SK-N-SH treated with all-trans-retinoic acid at 6 μM for 48 hours (cell line): ENCODE measurements around the gene LSM3.

Source experiments
- ATAC-seq: fragments of 200-7000 bp; cut with Tn5 transposase; 3 replicates; pipeline ENCODE4 v1.9.1; 2020; ENCODE audit warnings: mild to moderate bottlenecking, moderate library complexity
- ARNTL ChIP-seq: fragments of 450-650 bp; formaldehyde crosslinking; IDR thresholded peaks from 2 replicates; pipeline ENCODE4 v1.5.0; 2020; ENCODE audit warnings: low read depth, mild to moderate bottlenecking, moderate library complexity, borderline replicate concordance
- ESRRG ChIP-seq: fragments of 250-450 bp; sonication (Bioruptor Pico); IDR thresholded peaks from 2 replicates; pipeline ENCODE4 v1.6.1; 2021; ENCODE audit warnings: mild to moderate bottlenecking
- GLIS3 ChIP-seq: fragments of 250-450 bp; sonication (Bioruptor Pico); IDR thresholded peaks from 2 replicates; pipeline ENCODE4 v1.5.0; 2020; ENCODE audit warnings: mild to moderate bottlenecking, moderate library complexity
- ISL1 ChIP-seq: fragments of 250-450 bp; sonication (Bioruptor Pico); IDR thresholded peaks from 2 replicates; pipeline ENCODE4 v2.1.2; 2022; ENCODE audit warnings: mild to moderate bottlenecking, moderate library complexity
- OSR1 ChIP-seq: fragments of 250-450 bp; sonication (Bioruptor Pico); IDR thresholded peaks from 2 replicates; pipeline ENCODE4 v1.8.0; 2022; ENCODE audit warnings: moderate library complexity, mild to moderate bottlenecking, inconsistent platforms
- PATZ1 ChIP-seq: fragments of 250-450 bp; sonication (Bioruptor Pico); IDR thresholded peaks from 2 replicates; pipeline ENCODE4 v1.8.0; 2020; ENCODE audit warnings: mild to moderate bottlenecking, moderate library complexity, borderline replicate concordance
- PPARA ChIP-seq: fragments of 250-450 bp; sonication (Bioruptor Pico); IDR thresholded peaks from 2 replicates; pipeline ENCODE4 v1.5.0; 2020; ENCODE audit warnings: mild to moderate bottlenecking, borderline replicate concordance
- RARB ChIP-seq: fragments of 250-450 bp; sonication (Bioruptor Pico); IDR thresholded peaks from 2 replicates; pipeline ENCODE4 v1.8.0; 2021; ENCODE audit warnings: mild to moderate bottlenecking, moderate library complexity
- SNAI2 ChIP-seq: fragments of 250-450 bp; sonication (Bioruptor Pico); IDR thresholded peaks from 2 replicates; pipeline ENCODE4 v1.5.0; 2020; ENCODE audit warnings: mild to moderate bottlenecking, moderate library complexity
- TCF4 ChIP-seq: fragments of 250-450 bp; sonication (Bioruptor Pico); IDR thresholded peaks from 2 replicates; pipeline ENCODE4 v1.8.0; 2021; ENCODE audit warnings: mild to moderate bottlenecking, moderate library complexity, borderline replicate concordance
- TOX ChIP-seq: fragments of 250-450 bp; sonication (Bioruptor Pico); IDR thresholded peaks from 2 replicates; pipeline ENCODE4 v1.8.0; 2021; ENCODE audit warnings: mild to moderate bottlenecking, moderate library complexity, borderline replicate concordance
- TSHZ2 ChIP-seq: fragments of 250-450 bp; sonication (Bioruptor Pico); IDR thresholded peaks from 2 replicates; pipeline ENCODE4 v1.5.0; 2020; ENCODE audit warnings: mild to moderate bottlenecking, moderate library complexity
- ZFP3 ChIP-seq: fragments of 250-450 bp; sonication (Bioruptor Pico); IDR thresholded peaks from 2 replicates; pipeline ENCODE4 v1.5.0; 2020; ENCODE audit warnings: mild to moderate bottlenecking, moderate library complexity
- ZFP30 ChIP-seq: fragments of 450-650 bp; formaldehyde crosslinking; IDR thresholded peaks from 2 replicates; pipeline ENCODE4 v1.5.0; 2022; ENCODE audit warnings: mild to moderate bottlenecking, moderate library complexity
- ZNF565 ChIP-seq: fragments of 450-650 bp; formaldehyde crosslinking; conservative IDR thresholded peaks from 2 replicates; pipeline ENCODE4 v1.5.0; 2020; ENCODE audit warnings: low read depth, mild to moderate bottlenecking, moderate library complexity
- ZNF70 ChIP-seq: fragments of 450-650 bp; formaldehyde crosslinking; IDR thresholded peaks from 2 replicates; pipeline ENCODE4 v1.5.0; 2020; ENCODE audit warnings: mild to moderate bottlenecking, moderate library complexity
- ZNF8 ChIP-seq: fragments of 450-650 bp; formaldehyde crosslinking; IDR thresholded peaks from 2 replicates; pipeline ENCODE4 v1.5.0; 2020; ENCODE audit warnings: mild to moderate bottlenecking, moderate library complexity
- TF ChIP-seq, protein P1 (sequence below): fragments of 250-450 bp; sonication (Bioruptor Pico); IDR thresholded peaks from 2 replicates; pipeline ENCODE4 v1.5.1; 2021; ENCODE audit warnings: mild to moderate bottlenecking, moderate library complexity
- TF ChIP-seq, protein P2 (sequence below): fragments of 250-450 bp; sonication (Bioruptor Pico); IDR thresholded peaks from 2 replicates; pipeline ENCODE4 v1.5.1; 2020; ENCODE audit warnings: low read depth, mild to moderate bottlenecking, moderate library complexity

LSM3 gene

DNA sequence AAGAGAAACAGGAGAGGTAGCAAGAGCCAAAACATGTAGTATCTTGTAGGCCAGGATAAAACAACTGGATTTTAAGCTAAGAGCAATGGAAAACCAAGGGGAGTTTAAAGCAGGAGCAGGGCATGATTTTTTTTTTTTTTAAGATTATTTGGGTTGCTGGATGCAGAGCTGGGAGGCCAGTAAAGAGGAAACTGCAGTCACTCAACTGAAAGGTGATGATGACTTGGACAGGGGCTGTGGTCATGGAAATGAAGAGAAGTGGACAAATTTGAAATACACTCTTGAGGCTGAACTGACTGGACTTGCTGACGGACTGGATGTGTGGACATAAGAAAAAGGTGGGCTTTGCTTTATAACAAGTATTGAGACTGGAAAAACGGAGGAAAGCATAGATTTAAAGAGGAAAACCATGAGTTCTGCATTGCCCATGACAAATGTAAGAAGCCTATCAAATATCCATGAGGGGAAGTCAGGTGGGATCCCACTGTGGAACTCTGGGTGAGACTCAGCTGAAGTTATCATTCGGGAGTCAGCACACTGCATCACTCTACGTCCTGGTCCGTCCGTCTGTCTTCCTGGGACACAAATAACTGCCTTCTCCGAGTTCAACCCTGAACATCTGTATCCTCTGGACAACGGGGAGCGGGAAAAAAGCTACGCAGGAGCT is 904 bp upstream of the LSM3 start (continued):
- no peak for TF ChIP-seq TCF4

DNA sequence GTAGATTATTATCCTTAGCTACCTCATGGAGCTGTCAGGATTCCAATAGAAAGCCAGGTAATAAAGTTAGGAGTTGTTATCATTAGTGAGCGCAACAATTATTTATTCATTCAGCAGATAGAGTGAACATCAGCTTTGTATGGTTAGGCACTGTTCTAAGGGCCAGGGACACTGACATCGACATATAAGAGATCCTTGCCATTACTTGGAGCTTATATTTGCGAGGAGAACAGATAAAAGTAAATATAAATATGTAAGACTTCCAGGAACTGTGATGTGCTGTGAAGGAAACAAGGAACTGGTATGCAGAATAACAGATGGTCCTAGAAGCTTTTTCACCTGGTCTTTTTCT is 473 bp downstream of the LSM3 start:
- no peak for ATAC-seq

GRCh38 chr3:14179795-14180194 is 1.2 kb downstream of the LSM3 start:
- TF ChIP-seq ZNF70 (no peak), RARB (no peak), ZFP3 (CRISPR knock-in tag) (no peak), SNAI2 (no peak), ISL1 (CRISPR knock-in tag) (no peak), ZNF8 (CRISPR knock-in tag) (no peak), PPARA (CRISPR knock-in tag) (no peak), TOX (CRISPR knock-in tag) (no peak), OSR1 (CRISPR knock-in tag) (no peak), ESRRG (CRISPR knock-in tag) (no peak), ARNTL (CRISPR knock-in tag) (no peak), ZNF565 (CRISPR knock-in tag) (no peak), ZFP30 (no peak)
- TF ChIP-seq, protein P1, sequence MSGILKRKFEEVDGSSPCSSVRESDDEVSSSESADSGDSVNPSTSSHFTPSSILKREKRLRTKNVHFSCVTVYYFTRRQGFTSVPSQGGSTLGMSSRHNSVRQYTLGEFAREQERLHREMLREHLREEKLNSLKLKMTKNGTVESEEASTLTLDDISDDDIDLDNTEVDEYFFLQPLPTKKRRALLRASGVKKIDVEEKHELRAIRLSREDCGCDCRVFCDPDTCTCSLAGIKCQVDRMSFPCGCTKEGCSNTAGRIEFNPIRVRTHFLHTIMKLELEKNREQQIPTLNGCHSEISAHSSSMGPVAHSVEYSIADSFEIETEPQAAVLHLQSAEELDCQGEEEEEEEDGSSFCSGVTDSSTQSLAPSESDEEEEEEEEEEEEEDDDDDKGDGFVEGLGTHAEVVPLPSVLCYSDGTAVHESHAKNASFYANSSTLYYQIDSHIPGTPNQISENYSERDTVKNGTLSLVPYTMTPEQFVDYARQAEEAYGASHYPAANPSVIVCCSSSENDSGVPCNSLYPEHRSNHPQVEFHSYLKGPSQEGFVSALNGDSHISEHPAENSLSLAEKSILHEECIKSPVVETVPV (CRISPR knock-in tag) = no peak
- TF ChIP-seq, protein P2, sequence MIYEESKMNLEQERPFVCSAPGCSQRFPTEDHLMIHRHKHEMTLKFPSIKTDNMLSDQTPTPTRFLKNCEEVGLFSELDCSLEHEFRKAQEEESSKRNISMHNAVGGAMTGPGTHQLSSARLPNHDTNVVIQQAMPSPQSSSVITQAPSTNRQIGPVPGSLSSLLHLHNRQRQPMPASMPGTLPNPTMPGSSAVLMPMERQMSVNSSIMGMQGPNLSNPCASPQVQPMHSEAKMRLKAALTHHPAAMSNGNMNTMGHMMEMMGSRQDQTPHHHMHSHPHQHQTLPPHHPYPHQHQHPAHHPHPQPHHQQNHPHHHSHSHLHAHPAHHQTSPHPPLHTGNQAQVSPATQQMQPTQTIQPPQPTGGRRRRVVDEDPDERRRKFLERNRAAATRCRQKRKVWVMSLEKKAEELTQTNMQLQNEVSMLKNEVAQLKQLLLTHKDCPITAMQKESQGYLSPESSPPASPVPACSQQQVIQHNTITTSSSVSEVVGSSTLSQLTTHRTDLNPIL = no peak
- TF ChIP-seq, all 23 proteins: peak for 0
- no peak for ATAC-seq

More for the DNA sequence above, 473 bp downstream of the LSM3 start:
- TF ChIP-seq, protein P2 = no peak
- TF ChIP-seq ZNF565 (CRISPR knock-in tag) (no peak), ZFP3 (CRISPR knock-in tag) (no peak), TOX (CRISPR knock-in tag) (no peak), TSHZ2 (CRISPR knock-in tag) (no peak), GLIS3 (CRISPR knock-in tag) (no peak), ESRRG (CRISPR knock-in tag) (no peak), ARNTL (CRISPR knock-in tag) (no peak), PATZ1 (no peak), ZNF70 (no peak), ISL1 (CRISPR knock-in tag) (no peak), ZNF8 (CRISPR knock-in tag) (no peak)
- TF ChIP-seq, protein P1 (CRISPR knock-in tag) = no peak
